ENCODE results near the gene PCP2. TPM values are rescaled to one million over a fixed set of nuclear protein-coding genes. Genes with fewer than 3 reads are reported as not detected.

PCP2 gene
- not detected in 2 replicates for total RNA-seq

- H2AFZ ChIP-seq (ENCODE audit: low read length) = no peak within 1 kb of the TSS
- peaks cover 9% of the 10 kb centered on the region for H3K4me1 ChIP-seq (ENCODE audit: insufficient read depth, low read length)
- H3K9me3 ChIP-seq (ENCODE audit: low read depth, low read length) = no peaks in the 10 kb centered on the region
- peaks cover 26% of the 10 kb centered on the region for H3K79me2 ChIP-seq (ENCODE audit: insufficient read depth, low read length)
- no peak within 1 kb of the TSS for H3K4me2 ChIP-seq (ENCODE audit: insufficient read depth, low read length)
- H3K36me3 ChIP-seq (ENCODE audit: insufficient read depth, low read length) = no peaks in the 10 kb centered on the region
- peaks cover 3% of the 10 kb centered on the region for H4K20me1 ChIP-seq (ENCODE audit: insufficient read depth, low read length)
- H3K4me3 ChIP-seq (ENCODE audit: insufficient read depth, low read length) = no peak within 1 kb of the TSS
- no peak within 1 kb of the TSS for H3K27ac ChIP-seq (ENCODE audit: low read depth, low read length)
- peaks cover 9% of the 10 kb centered on the region for H3K27me3 ChIP-seq (ENCODE audit: insufficient read depth, low read length)
- no peak for TF ChIP-seq CTCF (IDR thresholded peaks at IDR 0.05; ENCODE audit: extremely low read depth, low read depth, low read length)
- no peak for DNase-seq (ENCODE audit: insufficient read length, low spot score, missing footprints)
Observed at GRCh38 chr19:7633698-7634097, at the start of gene PCP2. TSS of gene PCP2 (minus strand) at chr19:7633719. CDS start at chr19:7633457, 262 bp downstream.

- peak; percentile 79 for DNase-seq (ENCODE audit: insufficient read length, low spot score, missing footprints)
Observed at GRCh38 chr19:7682175-7682855, 48.8 kb upstream of the PCP2 start.

GRCh38 chr19:7681340-7682174 lies 48.0 kb upstream of the PCP2 start:
- peak overlapping the region; percentile 85 for H2AFZ ChIP-seq (ENCODE audit: low read length)
- peak overlapping the region; percentile 61 for H3K27ac ChIP-seq (ENCODE audit: low read depth, low read length)
- DNase-seq (ENCODE audit: insufficient read length, low spot score, missing footprints) = peak; percentile 100
- H3K4me3 ChIP-seq (ENCODE audit: insufficient read depth, low read length) = peak overlapping the region; percentile 98
- H3K79me2 ChIP-seq (ENCODE audit: insufficient read depth, low read length) = peaks cover 20% of the 10 kb centered on the region
- H3K9me3 ChIP-seq (ENCODE audit: low read depth, low read length) = no peaks in the 10 kb centered on the region
- peak; percentile 59 for TF ChIP-seq CTCF (IDR thresholded peaks at IDR 0.05; ENCODE audit: extremely low read depth, low read depth, low read length)
- peak overlapping the region; percentile 89 for H3K4me2 ChIP-seq (ENCODE audit: insufficient read depth, low read length)
- peaks cover 5% of the 10 kb centered on the region for H3K27me3 ChIP-seq (ENCODE audit: insufficient read depth, low read length)
- H3K4me1 ChIP-seq (ENCODE audit: insufficient read depth, low read length) = peaks cover 12% of the 10 kb centered on the region
- peaks cover 12% of the 10 kb centered on the region for H3K36me3 ChIP-seq (ENCODE audit: insufficient read depth, low read length)
- H4K20me1 ChIP-seq (ENCODE audit: insufficient read depth, low read length) = peaks cover 20% of the 10 kb centered on the region

More at GRCh38 chr19:7682175-7682855, 48.8 kb upstream of the PCP2 start:
- H3K9me3 ChIP-seq (ENCODE audit: low read depth, low read length) = no peaks in the 10 kb centered on the region
- no peak for TF ChIP-seq CTCF (IDR thresholded peaks at IDR 0.05; ENCODE audit: extremely low read depth, low read depth, low read length)
- H4K20me1 ChIP-seq (ENCODE audit: insufficient read depth, low read length) = peaks cover 20% of the 10 kb centered on the region
- peak overlapping the region; percentile 98 for H3K4me3 ChIP-seq (ENCODE audit: insufficient read depth, low read length)
- peaks cover 5% of the 10 kb centered on the region for H3K27me3 ChIP-seq (ENCODE audit: insufficient read depth, low read length)
- H3K4me2 ChIP-seq (ENCODE audit: insufficient read depth, low read length) = peak overlapping the region; percentile 89
- H3K79me2 ChIP-seq (ENCODE audit: insufficient read depth, low read length) = peaks cover 20% of the 10 kb centered on the region
- peak overlapping the region; percentile 48 for H3K27ac ChIP-seq (ENCODE audit: low read depth, low read length)
- H3K4me1 ChIP-seq (ENCODE audit: insufficient read depth, low read length) = peaks cover 12% of the 10 kb centered on the region
- H3K36me3 ChIP-seq (ENCODE audit: insufficient read depth, low read length) = peaks cover 12% of the 10 kb centered on the region
- peak overlapping the region; percentile 72 for H2AFZ ChIP-seq (ENCODE audit: low read length)

All from osteoblast (primary cell).